ENCODE measurements around the gene SKIC3.

The SKIC3 gene

DNA sequence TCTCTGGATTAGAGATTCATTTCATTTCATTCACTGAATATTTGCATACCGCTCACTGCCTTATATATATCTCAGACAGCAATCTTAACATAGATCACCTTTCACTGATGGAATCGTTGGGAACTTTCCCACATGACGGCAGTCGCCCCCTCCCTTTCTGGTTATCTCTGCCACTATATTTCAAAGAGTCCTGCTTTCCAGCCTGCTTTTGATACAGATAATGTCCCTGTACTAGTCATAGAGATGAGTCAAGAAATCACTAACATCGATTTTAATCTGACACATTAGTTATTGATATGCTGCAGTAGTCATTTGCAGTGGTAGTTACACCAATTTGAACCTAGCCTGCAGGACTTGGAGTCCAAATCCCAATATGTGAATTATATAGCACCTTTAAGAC, 8.6 kb upstream of the SKIC3 start:
- Histone ChIP-seq H2BK15ac (replicated peaks; ENCODE audit: low read depth) (no peak overlapping the region), H2AK5ac (ENCODE audit: low read length) (no peak overlapping the region), H4K5ac (ENCODE audit: low read length) (no peak overlapping the region), H3K18ac (ENCODE audit: low read length) (no peak overlapping the region), H3K23ac (ENCODE audit: low read length) (no peak overlapping the region), H2BK5ac (ENCODE audit: low read length) (no peak overlapping the region), H3K9ac (ENCODE audit: low read length) (no peak overlapping the region), H3K4me1 (ENCODE audit: control insufficient read depth, low read depth, low read length) (no peaks in the 10 kb centered on the region), H3K4me2 (ENCODE audit: low read length) (no peak overlapping the region), H3K36me3 (ENCODE audit: control insufficient read depth, insufficient read depth, low read length) (no peaks in the 10 kb centered on the region), H3K56ac (ENCODE audit: low read length) (no peak overlapping the region), H3K27ac (ENCODE audit: low read depth, low read length) (no peak overlapping the region), H3K79me2 (ENCODE audit: control insufficient read depth, insufficient read depth, low read length) (no peaks in the 10 kb centered on the region), H4K8ac (ENCODE audit: low read depth, low read length) (no peak overlapping the region), H3K4ac (ENCODE audit: low read depth, low read length) (no peak overlapping the region), H3K79me1 (ENCODE audit: low read length) (no peaks in the 10 kb centered on the region), H2BK120ac (ENCODE audit: low read depth, low read length) (no peak overlapping the region), H3K4me3 (ENCODE audit: low read length) (no peak overlapping the region), H3K27me3 (ENCODE audit: insufficient read depth, low read length, poor library complexity) (no peaks in the 10 kb centered on the region)
- DNase-seq = no peak
- WGBS (ENCODE audit: extremely low coverage, insufficient coverage, low lambda C conversion rate) = no CpG with 5 or more reads among the region's 5 CpGs

GRCh38 chr5:95562282-95562681, 7.5 kb upstream of the SKIC3 start:
- no peaks in the 10 kb centered on the region for H3K79me2 ChIP-seq (ENCODE audit: control insufficient read depth, insufficient read depth, low read length)
- no peak overlapping the region for H3K4me2 ChIP-seq (ENCODE audit: low read length)
- H4K8ac ChIP-seq (ENCODE audit: low read depth, low read length) = no peak overlapping the region
- H3K23ac ChIP-seq (ENCODE audit: low read length) = no peak overlapping the region
- H3K27me3 ChIP-seq (ENCODE audit: insufficient read depth, low read length, poor library complexity) = no peaks in the 10 kb centered on the region
- H3K4me3 ChIP-seq (ENCODE audit: low read length) = no peak overlapping the region
- DNase-seq = no peak
- no peak overlapping the region for H2BK120ac ChIP-seq (ENCODE audit: low read depth, low read length)
- H4K5ac ChIP-seq (ENCODE audit: low read length) = no peak overlapping the region
- no CpG with 5 or more reads among the region's 1 CpG for WGBS (ENCODE audit: extremely low coverage, insufficient coverage, low lambda C conversion rate)
- H3K4ac ChIP-seq (ENCODE audit: low read depth, low read length) = no peak overlapping the region
- H2AK5ac ChIP-seq (ENCODE audit: low read length) = no peak overlapping the region
- H3K9ac ChIP-seq (ENCODE audit: low read length) = no peak overlapping the region
- peaks cover 2% of the 10 kb centered on the region for H3K79me1 ChIP-seq (ENCODE audit: low read length)
- H2BK15ac ChIP-seq (replicated peaks; ENCODE audit: low read depth) = no peak overlapping the region
- H3K56ac ChIP-seq (ENCODE audit: low read length) = no peak overlapping the region
- H3K36me3 ChIP-seq (ENCODE audit: control insufficient read depth, insufficient read depth, low read length) = no peaks in the 10 kb centered on the region
- H3K4me1 ChIP-seq (ENCODE audit: control insufficient read depth, low read depth, low read length) = no peaks in the 10 kb centered on the region
- no peak overlapping the region for H3K27ac ChIP-seq (ENCODE audit: low read depth, low read length)
- H3K18ac ChIP-seq (ENCODE audit: low read length) = no peak overlapping the region
- H2BK5ac ChIP-seq (ENCODE audit: low read length) = no peak overlapping the region

DNA sequence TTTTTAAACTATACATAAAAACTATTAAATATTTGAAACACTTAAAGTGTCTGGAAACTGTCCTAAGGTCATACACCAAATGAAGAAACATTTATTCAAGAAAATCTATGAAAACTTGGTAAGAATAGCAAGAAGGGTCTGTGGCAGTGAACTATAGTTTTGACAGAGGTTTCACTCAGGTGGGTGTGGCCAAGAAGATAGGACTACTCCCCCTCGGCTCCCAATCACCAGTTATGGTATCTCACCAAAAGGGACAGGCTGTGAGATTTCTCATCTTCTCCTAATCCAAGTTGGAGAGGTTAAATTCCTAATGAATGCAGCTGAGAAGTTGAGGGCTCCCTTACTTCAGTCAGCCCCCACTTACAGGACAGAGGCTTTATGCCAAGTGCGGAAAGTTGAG, 3.1 kb upstream of the SKIC3 start:
- Histone ChIP-seq H3K4me2 (ENCODE audit: low read length) (no peak overlapping the region), H3K4ac (ENCODE audit: low read depth, low read length) (no peak overlapping the region), H3K79me1 (ENCODE audit: low read length) (peaks cover 8% of the 10 kb centered on the region), H2BK5ac (ENCODE audit: low read length) (no peak overlapping the region), H4K8ac (ENCODE audit: low read depth, low read length) (no peak overlapping the region), H2AK5ac (ENCODE audit: low read length) (no peak overlapping the region), H3K36me3 (ENCODE audit: control insufficient read depth, insufficient read depth, low read length) (no peaks in the 10 kb centered on the region), H3K79me2 (ENCODE audit: control insufficient read depth, insufficient read depth, low read length) (peaks cover 10% of the 10 kb centered on the region), H2BK120ac (ENCODE audit: low read depth, low read length) (no peak overlapping the region), H2BK15ac (replicated peaks; ENCODE audit: low read depth) (no peak overlapping the region), H3K56ac (ENCODE audit: low read length) (no peak overlapping the region), H3K27me3 (ENCODE audit: insufficient read depth, low read length, poor library complexity) (no peaks in the 10 kb centered on the region), H3K4me3 (ENCODE audit: low read length) (no peak overlapping the region), H4K5ac (ENCODE audit: low read length) (no peak overlapping the region), H3K23ac (ENCODE audit: low read length) (no peak overlapping the region), H3K4me1 (ENCODE audit: control insufficient read depth, low read depth, low read length) (peaks cover 6% of the 10 kb centered on the region), H3K18ac (ENCODE audit: low read length) (no peak overlapping the region), H3K9ac (ENCODE audit: low read length) (no peak overlapping the region), H3K27ac (ENCODE audit: low read depth, low read length) (no peak overlapping the region)
- WGBS (ENCODE audit: extremely low coverage, insufficient coverage, low lambda C conversion rate) = no CpG with 5 or more reads among the region's 2 CpGs
- peak; percentile 18 for DNase-seq

GRCh38 chr5:95555553-95555952, 776 bp upstream of the SKIC3 start:
- Histone ChIP-seq H3K27ac (ENCODE audit: low read depth, low read length) (peak overlapping the region; percentile 85), H3K4me1 (ENCODE audit: control insufficient read depth, low read depth, low read length) (peaks cover 6% of the 10 kb centered on the region), H2BK15ac (replicated peaks; ENCODE audit: low read depth) (no peak overlapping the region), H2BK5ac (ENCODE audit: low read length) (no peak overlapping the region), H3K79me1 (ENCODE audit: low read length) (peaks cover 11% of the 10 kb centered on the region), H2BK120ac (ENCODE audit: low read depth, low read length) (no peak overlapping the region), H3K56ac (ENCODE audit: low read length) (peak overlapping the region; percentile 95), H3K36me3 (ENCODE audit: control insufficient read depth, insufficient read depth, low read length) (no peaks in the 10 kb centered on the region), H3K4me2 (ENCODE audit: low read length) (peak overlapping the region; percentile 83), H3K9ac (ENCODE audit: low read length) (peak overlapping the region; percentile 82), H3K18ac (ENCODE audit: low read length) (no peak overlapping the region), H4K8ac (ENCODE audit: low read depth, low read length) (no peak overlapping the region), H3K4ac (ENCODE audit: low read depth, low read length) (no peak overlapping the region), H3K23ac (ENCODE audit: low read length) (no peak overlapping the region), H4K5ac (ENCODE audit: low read length) (no peak overlapping the region), H3K4me3 (ENCODE audit: low read length) (peak overlapping the region; percentile 83), H3K27me3 (ENCODE audit: insufficient read depth, low read length, poor library complexity) (no peaks in the 10 kb centered on the region), H2AK5ac (ENCODE audit: low read length) (no peak overlapping the region), H3K79me2 (ENCODE audit: control insufficient read depth, insufficient read depth, low read length) (peaks cover 10% of the 10 kb centered on the region)
- WGBS (ENCODE audit: extremely low coverage, insufficient coverage, low lambda C conversion rate) = no CpG with 5 or more reads among the region's 9 CpGs
- no peak for DNase-seq

DNA sequence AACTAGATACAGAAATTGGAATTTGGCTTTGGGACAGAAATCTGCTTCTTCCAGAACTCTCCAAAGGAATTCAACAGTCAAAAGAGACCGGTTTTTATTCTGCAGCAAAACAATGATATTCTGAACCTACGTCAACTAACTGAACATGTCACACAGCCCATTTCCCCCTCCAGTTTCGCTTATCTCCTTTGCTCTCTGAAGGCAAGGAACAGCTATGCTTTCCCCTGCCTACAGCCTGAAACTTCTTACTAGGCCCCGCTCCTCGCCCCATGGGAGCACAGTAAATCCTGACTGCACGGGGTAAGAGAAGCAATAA, 488 bp downstream of the SKIC3 start:
- Histone ChIP-seq H3K79me1 (ENCODE audit: low read length) (peaks cover 11% of the 10 kb centered on the region), H3K4ac (ENCODE audit: low read depth, low read length) (no peak overlapping the region), H3K56ac (ENCODE audit: low read length) (peak overlapping the region; percentile 93), H3K4me2 (ENCODE audit: low read length) (peak overlapping the region; percentile 57), H3K18ac (ENCODE audit: low read length) (no peak overlapping the region), H3K27ac (ENCODE audit: low read depth, low read length) (no peak overlapping the region), H3K4me3 (ENCODE audit: low read length) (peak overlapping the region; percentile 74), H2BK5ac (ENCODE audit: low read length) (no peak overlapping the region), H4K8ac (ENCODE audit: low read depth, low read length) (no peak overlapping the region), H3K79me2 (ENCODE audit: control insufficient read depth, insufficient read depth, low read length) (peaks cover 10% of the 10 kb centered on the region), H3K36me3 (ENCODE audit: control insufficient read depth, insufficient read depth, low read length) (no peaks in the 10 kb centered on the region), H3K4me1 (ENCODE audit: control insufficient read depth, low read depth, low read length) (peaks cover 6% of the 10 kb centered on the region), H3K23ac (ENCODE audit: low read length) (no peak overlapping the region), H2BK120ac (ENCODE audit: low read depth, low read length) (no peak overlapping the region), H3K27me3 (ENCODE audit: insufficient read depth, low read length, poor library complexity) (no peaks in the 10 kb centered on the region), H2AK5ac (ENCODE audit: low read length) (no peak overlapping the region), H2BK15ac (replicated peaks; ENCODE audit: low read depth) (no peak overlapping the region), H3K9ac (ENCODE audit: low read length) (peak overlapping the region; percentile 79), H4K5ac (ENCODE audit: low read length) (no peak overlapping the region)
- DNase-seq = no peak
- no CpG with 5 or more reads among the region's 6 CpGs for WGBS (ENCODE audit: extremely low coverage, insufficient coverage, low lambda C conversion rate)

DNA sequence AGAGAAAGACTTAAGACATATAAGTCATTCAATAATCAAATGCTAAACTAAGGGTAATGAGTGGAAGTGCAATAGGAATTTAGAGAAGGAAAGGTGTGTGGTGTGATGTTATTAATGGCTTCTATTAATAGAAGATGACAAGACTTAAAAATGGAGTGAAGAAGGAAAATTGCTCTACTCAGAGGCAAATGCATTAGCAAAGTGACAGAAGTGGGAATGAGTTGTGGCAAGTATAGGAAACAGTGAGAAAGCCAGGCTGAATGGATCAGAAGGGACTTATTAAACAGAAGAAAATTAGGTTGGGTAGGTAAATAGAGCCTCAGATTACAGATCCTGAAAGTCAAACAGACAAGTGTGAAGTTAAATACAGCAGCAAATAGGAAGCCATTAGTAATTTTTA, 5.7 kb downstream of the SKIC3 start:
- no peak overlapping the region for H2BK120ac ChIP-seq (ENCODE audit: low read depth, low read length)
- no peak overlapping the region for H3K56ac ChIP-seq (ENCODE audit: low read length)
- H3K4ac ChIP-seq (ENCODE audit: low read depth, low read length) = no peak overlapping the region
- no peak overlapping the region for H2AK5ac ChIP-seq (ENCODE audit: low read length)
- H2BK5ac ChIP-seq (ENCODE audit: low read length) = no peak overlapping the region
- no peak overlapping the region for H3K23ac ChIP-seq (ENCODE audit: low read length)
- H3K27me3 ChIP-seq (ENCODE audit: insufficient read depth, low read length, poor library complexity) = no peaks in the 10 kb centered on the region
- no peak overlapping the region for H4K5ac ChIP-seq (ENCODE audit: low read length)
- DNase-seq = no peak
- H3K9ac ChIP-seq (ENCODE audit: low read length) = no peak overlapping the region
- H2BK15ac ChIP-seq (replicated peaks; ENCODE audit: low read depth) = no peak overlapping the region
- H3K18ac ChIP-seq (ENCODE audit: low read length) = no peak overlapping the region
- peaks cover 2% of the 10 kb centered on the region for H3K36me3 ChIP-seq (ENCODE audit: control insufficient read depth, insufficient read depth, low read length)
- H3K4me2 ChIP-seq (ENCODE audit: low read length) = no peak overlapping the region
- no peak overlapping the region for H4K8ac ChIP-seq (ENCODE audit: low read depth, low read length)
- H3K4me1 ChIP-seq (ENCODE audit: control insufficient read depth, low read depth, low read length) = peaks cover 3% of the 10 kb centered on the region
- H3K4me3 ChIP-seq (ENCODE audit: low read length) = no peak overlapping the region
- H3K79me2 ChIP-seq (ENCODE audit: control insufficient read depth, insufficient read depth, low read length) = peaks cover 6% of the 10 kb centered on the region
- peaks cover 9% of the 10 kb centered on the region for H3K79me1 ChIP-seq (ENCODE audit: low read length)
- no peak overlapping the region for H3K27ac ChIP-seq (ENCODE audit: low read depth, low read length)
